RWPE1 (cell line): ENCODE data around the gene SLC19A1.
"Not testable (repeated sequence)": the region's sequence is repeated elsewhere in the genome, so short reads cannot be mapped to it uniquely, and the experiment has no call there.

Experiments used
- CTCF ChIA-PET: fragments of 350-600 bp; sonication (Branson Sonifier 250); formaldehyde crosslinking; extraction: SDS; loops from one replicate; lab custom pipeline; 2021; lab: Yijun Ruan, JAX
- POLR2A ChIA-PET: fragments of 400-600 bp; formaldehyde crosslinking; extraction: SDS; loops from one replicate; lab custom pipeline; 2020; ENCODE audit warnings: antibody characterized with exemption; ENCODE audit not compliant: low non-redundant PET; lab: Yijun Ruan, JAX
- DNase-seq: peaks from one replicate; pipeline ENCODE4 v3.0.0; 2012; ENCODE audit warnings: low spot score
- H3K27ac ChIP-seq: fragments of 450-650 bp; 2 replicates; pipeline ENCODE4 v1.5.1; 2017
- TF ChIP-seq, protein P1 (sequence below): fragments of 450-650 bp; conservative IDR thresholded peaks from 2 replicates; pipeline ENCODE4 v1.5.1; 2017; ENCODE audit warnings: low read depth, mild to moderate bottlenecking

Gene SLC19A1

DNA sequence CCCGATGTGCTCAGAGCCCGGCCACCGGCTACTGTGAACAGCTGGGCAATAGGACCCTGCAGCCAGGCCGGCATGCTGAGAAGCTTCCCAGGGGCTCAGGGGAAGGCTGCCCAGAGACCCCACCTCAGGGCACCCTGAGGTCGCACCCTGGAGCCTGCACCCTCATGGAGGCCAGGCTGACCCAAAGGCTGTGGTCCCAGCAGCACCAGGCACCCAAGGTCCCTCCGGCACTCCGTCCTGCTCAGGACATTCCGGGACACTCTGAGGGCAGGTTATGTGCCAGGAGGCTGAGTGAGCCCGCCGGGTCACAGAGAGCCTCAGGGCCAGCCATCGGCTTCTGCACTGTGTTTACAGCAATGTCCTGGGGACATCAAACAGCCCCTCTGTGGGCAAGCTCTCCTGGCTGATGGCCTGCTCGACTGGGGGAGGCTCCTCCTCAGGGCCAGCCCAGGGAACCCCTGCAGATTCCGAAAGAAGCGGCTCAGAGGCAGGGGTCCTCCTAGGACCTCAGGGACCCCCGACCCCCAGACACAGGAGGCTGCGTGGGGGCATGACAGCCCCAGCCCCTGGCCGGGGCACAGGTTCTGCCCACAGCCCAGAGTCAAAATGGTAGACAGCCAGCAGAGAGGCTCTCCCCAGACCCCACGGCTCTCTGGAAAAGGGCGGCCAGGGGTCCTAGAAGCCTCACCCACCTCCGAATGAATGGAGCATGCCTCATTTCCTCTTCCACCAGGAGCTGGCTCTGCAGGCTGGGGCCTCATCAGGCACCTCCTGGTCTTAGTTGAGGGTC is 8.2 kb downstream of the SLC19A1 start:
- H3K27ac ChIP-seq, result no peak overlapping the region
- CTCF ChIA-PET, result no interaction called here
- POLR2A ChIA-PET, result no interaction called here
- DNase-seq, result no peak
- TF ChIP-seq, protein P1, sequence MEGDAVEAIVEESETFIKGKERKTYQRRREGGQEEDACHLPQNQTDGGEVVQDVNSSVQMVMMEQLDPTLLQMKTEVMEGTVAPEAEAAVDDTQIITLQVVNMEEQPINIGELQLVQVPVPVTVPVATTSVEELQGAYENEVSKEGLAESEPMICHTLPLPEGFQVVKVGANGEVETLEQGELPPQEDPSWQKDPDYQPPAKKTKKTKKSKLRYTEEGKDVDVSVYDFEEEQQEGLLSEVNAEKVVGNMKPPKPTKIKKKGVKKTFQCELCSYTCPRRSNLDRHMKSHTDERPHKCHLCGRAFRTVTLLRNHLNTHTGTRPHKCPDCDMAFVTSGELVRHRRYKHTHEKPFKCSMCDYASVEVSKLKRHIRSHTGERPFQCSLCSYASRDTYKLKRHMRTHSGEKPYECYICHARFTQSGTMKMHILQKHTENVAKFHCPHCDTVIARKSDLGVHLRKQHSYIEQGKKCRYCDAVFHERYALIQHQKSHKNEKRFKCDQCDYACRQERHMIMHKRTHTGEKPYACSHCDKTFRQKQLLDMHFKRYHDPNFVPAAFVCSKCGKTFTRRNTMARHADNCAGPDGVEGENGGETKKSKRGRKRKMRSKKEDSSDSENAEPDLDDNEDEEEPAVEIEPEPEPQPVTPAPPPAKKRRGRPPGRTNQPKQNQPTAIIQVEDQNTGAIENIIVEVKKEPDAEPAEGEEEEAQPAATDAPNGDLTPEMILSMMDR, result no peak

DNA sequence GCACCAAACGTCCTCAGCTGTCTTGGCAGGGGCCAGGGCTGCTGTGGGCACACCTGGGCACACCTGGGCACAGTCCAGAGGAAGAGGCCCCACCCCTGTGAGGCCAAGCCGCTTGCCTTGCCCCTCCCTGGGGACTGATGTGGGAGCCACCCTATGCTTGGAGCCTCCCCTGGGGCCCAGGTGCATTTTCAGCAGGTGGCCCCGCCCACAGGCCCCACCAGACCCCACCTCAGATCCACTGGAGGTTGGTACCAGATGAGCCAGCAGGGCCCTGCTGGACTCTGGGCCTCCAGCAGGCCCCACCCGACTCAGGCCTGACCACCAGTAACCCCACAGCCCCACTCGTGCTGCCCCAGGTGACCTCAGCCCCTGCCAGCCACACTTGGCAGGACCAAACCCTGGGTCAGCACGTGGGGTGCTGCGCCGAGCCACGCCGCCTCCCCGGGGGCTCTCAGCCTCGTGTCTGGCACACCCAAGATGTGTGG is 8.8 kb downstream of the SLC19A1 start:
- peak overlapping the region; percentile 16; the same call in 1 of the 2 replicates for H3K27ac ChIP-seq
- no peak for DNase-seq
- TF ChIP-seq, protein P1, result no peak
- POLR2A ChIA-PET, result no interaction called here
- CTCF ChIA-PET, result no interaction called here

DNA sequence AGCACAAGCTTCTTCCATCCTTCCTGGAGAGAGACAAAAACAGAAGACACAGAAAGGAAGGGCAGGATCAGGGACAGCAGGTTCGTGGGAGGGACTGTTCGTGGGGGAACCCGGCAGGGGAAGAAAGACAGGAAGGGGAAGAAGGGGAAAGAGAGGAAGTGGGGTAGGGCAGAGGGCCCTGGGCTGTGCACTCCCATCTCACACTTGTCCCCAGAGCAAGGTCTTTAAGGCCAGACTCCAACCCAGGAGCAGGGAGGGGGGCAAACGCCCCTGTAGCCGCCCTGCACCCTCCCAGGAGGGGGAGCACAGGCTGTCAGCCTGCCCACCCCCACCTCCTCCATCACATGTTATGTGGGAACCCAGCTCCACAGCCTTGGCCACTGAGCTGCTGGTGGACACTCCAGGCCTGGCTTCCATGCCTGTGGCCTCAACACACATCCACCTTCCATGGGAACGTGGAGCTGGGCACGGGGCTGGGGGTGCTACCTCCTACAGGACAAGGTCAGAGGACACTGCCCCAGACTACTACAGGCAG is 9.3 kb downstream of the SLC19A1 start:
- H3K27ac ChIP-seq, result peak overlapping the region; percentile 16
- DNase-seq, result no peak
- TF ChIP-seq, protein P1, result no peak
- POLR2A ChIA-PET, result no interaction called here
- CTCF ChIA-PET, result no interaction called here

DNA sequence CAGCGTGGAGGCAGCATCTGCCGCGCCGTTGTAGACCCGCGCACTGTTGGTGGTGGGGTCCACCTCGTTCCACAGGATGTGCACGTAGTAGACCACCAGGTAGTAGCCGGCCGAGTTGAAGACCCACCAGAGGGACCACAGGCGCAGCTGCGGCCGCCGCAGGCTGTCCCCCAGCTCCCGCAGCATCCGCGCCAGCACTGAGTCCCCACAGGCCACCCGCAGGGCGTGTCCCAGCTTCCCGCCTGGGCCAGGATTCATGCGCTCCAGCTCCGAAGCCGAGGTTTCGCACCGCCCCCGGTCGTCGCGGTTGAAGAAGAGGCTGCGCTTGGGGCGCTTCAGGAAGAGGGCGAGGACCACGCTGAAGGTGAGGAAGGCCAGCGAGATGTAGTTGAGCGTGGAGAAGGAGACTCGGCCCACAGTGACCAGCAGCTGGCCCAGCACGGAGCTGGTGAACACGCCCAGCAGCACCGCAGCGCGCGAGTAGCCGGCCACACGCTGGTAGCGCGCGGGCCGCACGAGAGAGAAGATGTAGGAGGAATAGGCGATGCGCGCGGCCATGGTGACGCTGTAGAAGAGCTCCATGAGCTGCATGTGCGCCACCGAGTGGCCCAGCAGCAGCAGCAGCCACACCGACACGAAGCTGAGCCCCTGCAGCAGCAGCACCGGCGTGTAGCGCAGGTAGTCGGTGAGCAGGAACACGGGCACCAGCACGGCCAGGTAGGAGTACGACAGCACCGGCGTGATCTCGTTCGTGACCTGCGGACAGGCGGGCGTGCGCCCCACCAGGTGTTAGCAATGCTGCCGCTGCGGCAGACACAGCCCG is 10.6 kb downstream of the SLC19A1 start:
- DNase-seq, result no peak
- ChIA-PET POLR2A (no interaction called here), CTCF (interaction anchor here (0.8 kb wide), 1 partner anchor 25 kb away, joined by 4 read pairs; no protein-coding TSS in a partner anchor)
- TF ChIP-seq, protein P1, result no peak
- H3K27ac ChIP-seq, result no peak overlapping the region

DNA sequence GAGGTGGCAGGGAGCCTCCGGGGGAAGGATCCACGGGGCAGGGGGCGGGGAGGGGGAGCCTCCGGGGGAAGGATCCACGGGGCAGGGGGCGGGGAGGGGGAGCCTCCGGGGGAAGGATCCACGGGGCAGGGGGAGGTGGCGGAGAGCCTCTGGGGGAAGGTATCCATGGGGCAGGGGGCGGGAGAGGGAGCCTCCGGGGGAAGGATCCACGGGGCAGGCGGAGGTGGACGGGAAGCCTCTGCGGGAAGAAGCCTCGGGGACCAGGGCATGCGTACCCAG is 11.2 kb downstream of the SLC19A1 start:
- POLR2A ChIA-PET, H3K27ac ChIP-seq, DNase-seq: not testable (repeated sequence)
- CTCF ChIA-PET, result interaction anchor here (0.8 kb wide), 1 partner anchor 25 kb away, joined by 4 read pairs; no protein-coding TSS in a partner anchor

DNA sequence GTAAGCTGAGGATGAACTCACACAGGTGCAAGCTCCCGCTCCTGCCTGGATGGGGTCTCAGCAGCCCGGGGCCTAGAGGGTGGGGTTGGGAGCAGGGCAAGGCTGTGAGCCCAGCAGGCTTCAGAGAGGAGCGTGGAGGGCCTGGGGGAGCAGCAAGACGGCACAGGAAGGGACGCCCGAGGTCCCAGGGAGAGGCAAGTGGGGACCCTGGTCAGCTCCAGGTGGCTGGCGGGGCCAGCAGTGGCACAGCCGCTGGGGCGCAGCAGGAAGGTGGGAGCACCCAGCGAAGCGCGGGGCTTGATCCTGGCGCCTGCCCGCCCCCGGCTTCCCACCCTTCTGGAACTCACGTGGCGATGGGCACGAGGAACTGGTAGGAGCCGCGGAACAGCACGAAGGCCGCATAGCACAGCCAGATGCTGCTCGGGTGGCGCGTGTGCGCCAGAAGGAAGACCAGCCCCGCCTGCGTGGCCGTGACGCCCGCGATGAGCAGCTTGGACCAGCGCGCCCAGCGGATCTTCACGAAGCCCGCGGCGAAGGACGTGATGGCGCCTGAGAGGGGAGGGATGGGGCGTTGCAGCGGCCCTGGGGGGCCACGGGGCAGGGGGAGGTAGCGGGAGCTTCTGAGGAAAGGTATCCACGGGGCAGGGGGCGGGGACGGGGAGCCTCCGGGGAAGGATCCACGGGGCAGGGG is 11.7 kb downstream of the SLC19A1 start:
- ChIA-PET CTCF (no interaction called here), POLR2A (no interaction called here)
- no peak overlapping the region for H3K27ac ChIP-seq
- DNase-seq, result no peak
- TF ChIP-seq, protein P1, result no peak
